Measurements from ENCODE around the gene HYAL2.

DNA sequence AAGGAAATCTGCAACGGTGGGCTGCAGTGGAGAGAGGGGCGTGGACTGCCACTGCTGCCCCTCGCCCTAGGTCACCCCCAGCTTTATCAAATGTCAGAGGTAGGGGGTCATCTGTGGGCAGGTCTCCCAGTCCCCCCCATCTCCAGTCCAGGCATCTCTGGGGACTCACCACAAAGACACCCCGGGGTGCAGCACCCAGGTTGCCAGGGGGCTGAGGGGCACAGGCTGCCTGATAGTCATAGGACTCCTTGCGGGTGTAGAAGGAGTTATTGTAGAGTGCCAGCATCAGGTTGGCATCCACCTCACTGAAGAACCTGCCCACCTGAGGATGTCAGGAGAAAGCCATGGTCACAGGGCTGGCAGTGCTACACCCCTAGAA lies 43.3 kb upstream of the HYAL2 start:
- TF ChIP-seq POLR2AphosphoS5 (IDR thresholded peaks at IDR 0.05) (no peak), EP300 (IDR thresholded peaks at IDR 0.05) (no peak)

Measured in upper lobe of left lung (tissue), 4 donors.